GM19452 (cell line): ENCODE data around the gene ZFP92.

Source experiments
- ATAC-seq: cut with Tn5 transposase; IDR thresholded peaks from one replicate; pipeline ENCODE4 v1.9.1; 2021; ENCODE audit not compliant: unreplicated experiment

The ZFP92 gene

GRCh38 chrX:153407736-153408135, 3.5 kb upstream of the ZFP92 start:
- no peak for ATAC-seq

- ATAC-seq = no peak
Observed at GRCh38 chrX:153408221-153408721, 3.0 kb upstream of the ZFP92 start.

- ATAC-seq = no peak
Observed at GRCh38 chrX:153408871-153409351, 2.4 kb upstream of the ZFP92 start.

- ATAC-seq = no peak
Observed at GRCh38 chrX:153409414-153410101, 1.7 kb upstream of the ZFP92 start.

GRCh38 chrX:153410373-153410772, 899 bp upstream of the ZFP92 start:
- no peak for ATAC-seq

GRCh38 chrX:153410888-153411254, 401 bp upstream of the ZFP92 start:
- no peak for ATAC-seq

GRCh38 chrX:153411988-153412574, 809 bp downstream of the ZFP92 start:
- ATAC-seq = no peak

- ATAC-seq = no peak
Observed at GRCh38 chrX:153412746-153413720, 1.8 kb downstream of the ZFP92 start.

- ATAC-seq = no peak
Observed at GRCh38 chrX:153413731-153414130, 2.5 kb downstream of the ZFP92 start.

GRCh38 chrX:153414856-153415510, 3.7 kb downstream of the ZFP92 start:
- ATAC-seq = no peak

- no peak for ATAC-seq
Observed at GRCh38 chrX:153416781-153417450, 5.6 kb downstream of the ZFP92 start.

GRCh38 chrX:153417637-153418036, 6.4 kb downstream of the ZFP92 start:
- no peak for ATAC-seq

GRCh38 chrX:153420851-153421599, 9.8 kb downstream of the ZFP92 start:
- no peak for ATAC-seq

- ATAC-seq = no peak
Observed at GRCh38 chrX:153421856-153422255, 10.6 kb downstream of the ZFP92 start.

GRCh38 chrX:153423652-153424051, 12.4 kb downstream of the ZFP92 start:
- ATAC-seq = no peak

- no peak for ATAC-seq
Observed at GRCh38 chrX:153426204-153426603, 14.9 kb downstream of the ZFP92 start.

- no peak for ATAC-seq
Observed at GRCh38 chrX:153430796-153431195, 19.5 kb downstream of the ZFP92 start.

GRCh38 chrX:153433161-153433680, 21.9 kb downstream of the ZFP92 start:
- ATAC-seq = no peak

- no peak for ATAC-seq
Observed at GRCh38 chrX:153433781-153434285, 22.6 kb downstream of the ZFP92 start.
